Nasal cavity respiratory epithelium epithelial cell of viscerocranial mucosa (primary cell): ENCODE measurements around the gene TAF7. TPM values are rescaled to one million over a fixed set of nuclear protein-coding genes. Genes with fewer than 3 reads are reported as not detected.

ENCODE experiments used
- total RNA-seq: library from RNA; depleted of rRNA; stranded (reverse); fragments of >200 nt; gene quantifications from 2 replicates; pipeline ENCODE4 v1.2.3, GENCODE V29; 2014

Gene TAF7
- 84.6 and 94.3 TPM in 2 replicates for total RNA-seq

GRCh38 chr5:141320225-141321169 is at the start of gene TAF7:
TSS of gene TAF7 (minus strand) at chr5:141320784. CDS start at chr5:141320044, 740 bp downstream.

GRCh38 chr5:141363952-141364660 is 43.5 kb upstream of the TAF7 start, which contains the start of gene PCDHGA5:
TSS of gene PCDHGA5 (plus strand) at chr5:141364162. CDS start at chr5:141364331, 169 bp downstream.

GRCh38 chr5:141359790-141360426 is 39.3 kb upstream of the TAF7 start, which contains the start of gene PCDHGB2:
TSS of gene PCDHGB2 (plus strand) at chr5:141359994. CDS start at chr5:141360136, 142 bp downstream.

GRCh38 chr5:141354900-141355469 is 34.4 kb upstream of the TAF7 start, which contains the start of gene PCDHGA4:
TSS of gene PCDHGA4 (plus strand) at chr5:141355021. CDS start at chr5:141355108, 87 bp downstream.

GRCh38 chr5:141349917-141350619 is 29.5 kb upstream of the TAF7 start, which contains the start of gene PCDHGB1:
TSS of gene PCDHGB1 (plus strand) at chr5:141350099. CDS start at chr5:141350261, 162 bp downstream.

GRCh38 chr5:141343242-141343952 is 22.8 kb upstream of the TAF7 start, which contains the start of gene PCDHGA3:
TSS of gene PCDHGA3 (plus strand) at chr5:141343829. CDS start at chr5:141344034, 205 bp downstream.

GRCh38 chr5:141338538-141339306 is 18.1 kb upstream of the TAF7 start, which contains the start of gene PCDHGA2:
TSS of gene PCDHGA2 (plus strand) at chr5:141338760.

GRCh38 chr5:141330299-141331080 is 9.9 kb upstream of the TAF7 start, which contains the start of gene PCDHGA1:
TSS of gene PCDHGA1 (plus strand) at chr5:141330514.

GRCh38 chr5:141303756-141304155 is 16.8 kb downstream of the TAF7 start, which contains the start of gene SLC25A2:
TSS of gene SLC25A2 (minus strand) at chr5:141304049. CDS start at chr5:141303865, 184 bp downstream.

Other genes starting within 250 kb of the TAF7 start
- gene PCDHB2, start 226.2 kb downstream of the TAF7 start, total RNA-seq, result 0.34 and 4.1 TPM in 2 replicates
- gene PCDHB3, start 220.3 kb downstream of the TAF7 start, total RNA-seq, result under 0.01 and 0.57 TPM in 2 replicates
- under 0.01 and 0.21 TPM in 2 replicates for gene PCDHB4, start 199.0 kb downstream of the TAF7 start, total RNA-seq
- 0.34 and 1.00 TPM in 2 replicates for gene PCDHB5, start 185.6 kb downstream of the TAF7 start, total RNA-seq
- 0.21 TPM in 1 of 2 replicates, not detected in the other for gene PCDHB6, start 170.7 kb downstream of the TAF7 start, total RNA-seq
- gene PCDHB7, start 148.1 kb downstream of the TAF7 start, total RNA-seq, result 0.07 TPM in 1 of 2 replicates, not detected in the other
- gene PCDHB8, start 143.0 kb downstream of the TAF7 start, total RNA-seq, result 0.57 TPM in 1 of 2 replicates, not detected in the other
- 0.07 TPM in 1 of 2 replicates, not detected in the other for gene PCDHB16, start 138.4 kb downstream of the TAF7 start, total RNA-seq
- under 0.01 and 0.14 TPM in 2 replicates for gene PCDHB9, start 133.6 kb downstream of the TAF7 start, total RNA-seq
- under 0.01 and 0.57 TPM in 2 replicates for gene PCDHB10, start 128.4 kb downstream of the TAF7 start, total RNA-seq
- gene PCDHB11, start 121.2 kb downstream of the TAF7 start, total RNA-seq, result 0.34 and 0.85 TPM in 2 replicates
- gene PCDHB12, start 112.1 kb downstream of the TAF7 start, total RNA-seq, result under 0.01 and 0.28 TPM in 2 replicates
- under 0.01 and 0.64 TPM in 2 replicates for gene PCDHB13, start 106.9 kb downstream of the TAF7 start, total RNA-seq
- gene PCDHB14, start 97.4 kb downstream of the TAF7 start, total RNA-seq, result 0.34 and 1.7 TPM in 2 replicates
- gene PCDHB15, start 75.4 kb downstream of the TAF7 start, total RNA-seq, result 0.34 and 0.50 TPM in 2 replicates
- gene SLC25A2, start 16.7 kb downstream of the TAF7 start, total RNA-seq, result 0.14 TPM in 1 of 2 replicates, not detected in the other
- gene PCDHGA1, start 9.7 kb upstream of the TAF7 start, total RNA-seq, result under 0.01 and 0.43 TPM in 2 replicates
- gene PCDHGA2, start 18.0 kb upstream of the TAF7 start, total RNA-seq, result 0.34 and 1.00 TPM in 2 replicates
- gene PCDHGA3, start 23.0 kb upstream of the TAF7 start, total RNA-seq, result under 0.01 and 0.36 TPM in 2 replicates
- gene PCDHGB1, start 29.3 kb upstream of the TAF7 start, total RNA-seq, result 0.34 and 1.6 TPM in 2 replicates
- gene PCDHGA4, start 34.2 kb upstream of the TAF7 start, total RNA-seq, result under 0.01 and 1.8 TPM in 2 replicates
- gene PCDHGB2, start 39.2 kb upstream of the TAF7 start, total RNA-seq, result under 0.01 and 1.7 TPM in 2 replicates
- gene PCDHGA5, start 43.4 kb upstream of the TAF7 start, total RNA-seq, result under 0.01 and 0.64 TPM in 2 replicates
- gene PCDHGB3, start 49.5 kb upstream of the TAF7 start, total RNA-seq, result 0.34 and 2.1 TPM in 2 replicates
- gene PCDHGA6, start 53.1 kb upstream of the TAF7 start, total RNA-seq, result under 0.01 and 1.1 TPM in 2 replicates
- under 0.01 and 1.8 TPM in 2 replicates for gene PCDHGA7, start 62.0 kb upstream of the TAF7 start, total RNA-seq
- 3.1 and 8.0 TPM in 2 replicates for gene PCDHGB4, start 66.9 kb upstream of the TAF7 start, total RNA-seq
- 0.34 and 1.3 TPM in 2 replicates for gene PCDHGA8, start 71.8 kb upstream of the TAF7 start, total RNA-seq
- 4.8 and 14.0 TPM in 2 replicates for gene PCDHGB5, start 77.2 kb upstream of the TAF7 start, total RNA-seq
- gene PCDHGA9, start 82.0 kb upstream of the TAF7 start, total RNA-seq, result 0.34 and 3.8 TPM in 2 replicates
- gene PCDHGB6, start 87.2 kb upstream of the TAF7 start, total RNA-seq, result 0.68 and 4.0 TPM in 2 replicates
- gene PCDHGA10, start 92.2 kb upstream of the TAF7 start, total RNA-seq, result 1.7 and 7.5 TPM in 2 replicates
- gene PCDHGB7, start 96.9 kb upstream of the TAF7 start, total RNA-seq, result 1.4 and 9.3 TPM in 2 replicates
- gene PCDHGA11, start 100.3 kb upstream of the TAF7 start, total RNA-seq, result 2.1 and 5.3 TPM in 2 replicates
- gene PCDHGA12, start 109.7 kb upstream of the TAF7 start, total RNA-seq, result 0.68 and 2.2 TPM in 2 replicates
- 17.1 and 38.5 TPM in 2 replicates for gene PCDHGC3, start 155.2 kb upstream of the TAF7 start, total RNA-seq
- gene PCDHGC4, start 164.2 kb upstream of the TAF7 start, total RNA-seq, result 0.34 and 1.2 TPM in 2 replicates
- gene PCDHGC5, start 168.3 kb upstream of the TAF7 start, total RNA-seq, result 0.34 and 1.1 TPM in 2 replicates